ENCODE measurements around the gene CELSR2. TPM values are rescaled to one million over a fixed set of nuclear protein-coding genes. Genes with fewer than 3 reads are reported as not detected.

Gene CELSR2
- total and polyA plus RNA-seq, 2 experiments from 2014 or later: 11.2 to 35.1 TPM

DNA sequence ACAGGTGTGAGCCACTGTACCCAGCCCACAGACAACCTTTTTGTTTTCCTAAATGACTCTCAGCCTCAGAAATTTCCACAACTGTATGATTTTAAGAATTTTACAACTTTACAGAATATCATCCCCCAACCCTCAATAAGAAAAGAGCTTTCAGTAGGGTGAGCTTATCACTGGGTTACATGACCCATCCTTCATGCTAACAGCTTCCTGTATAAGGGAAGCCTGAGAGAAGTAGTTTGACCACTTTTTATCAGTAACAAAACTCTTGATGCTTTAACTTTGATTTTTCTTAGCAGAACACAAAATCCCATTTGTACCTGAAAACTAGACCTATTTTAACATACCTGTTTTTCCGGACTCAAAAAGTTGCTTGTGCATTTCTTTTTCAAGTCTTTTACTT, 67.2 kb downstream of the CELSR2 start (continued):
- TF ChIP-seq, protein P1, sequence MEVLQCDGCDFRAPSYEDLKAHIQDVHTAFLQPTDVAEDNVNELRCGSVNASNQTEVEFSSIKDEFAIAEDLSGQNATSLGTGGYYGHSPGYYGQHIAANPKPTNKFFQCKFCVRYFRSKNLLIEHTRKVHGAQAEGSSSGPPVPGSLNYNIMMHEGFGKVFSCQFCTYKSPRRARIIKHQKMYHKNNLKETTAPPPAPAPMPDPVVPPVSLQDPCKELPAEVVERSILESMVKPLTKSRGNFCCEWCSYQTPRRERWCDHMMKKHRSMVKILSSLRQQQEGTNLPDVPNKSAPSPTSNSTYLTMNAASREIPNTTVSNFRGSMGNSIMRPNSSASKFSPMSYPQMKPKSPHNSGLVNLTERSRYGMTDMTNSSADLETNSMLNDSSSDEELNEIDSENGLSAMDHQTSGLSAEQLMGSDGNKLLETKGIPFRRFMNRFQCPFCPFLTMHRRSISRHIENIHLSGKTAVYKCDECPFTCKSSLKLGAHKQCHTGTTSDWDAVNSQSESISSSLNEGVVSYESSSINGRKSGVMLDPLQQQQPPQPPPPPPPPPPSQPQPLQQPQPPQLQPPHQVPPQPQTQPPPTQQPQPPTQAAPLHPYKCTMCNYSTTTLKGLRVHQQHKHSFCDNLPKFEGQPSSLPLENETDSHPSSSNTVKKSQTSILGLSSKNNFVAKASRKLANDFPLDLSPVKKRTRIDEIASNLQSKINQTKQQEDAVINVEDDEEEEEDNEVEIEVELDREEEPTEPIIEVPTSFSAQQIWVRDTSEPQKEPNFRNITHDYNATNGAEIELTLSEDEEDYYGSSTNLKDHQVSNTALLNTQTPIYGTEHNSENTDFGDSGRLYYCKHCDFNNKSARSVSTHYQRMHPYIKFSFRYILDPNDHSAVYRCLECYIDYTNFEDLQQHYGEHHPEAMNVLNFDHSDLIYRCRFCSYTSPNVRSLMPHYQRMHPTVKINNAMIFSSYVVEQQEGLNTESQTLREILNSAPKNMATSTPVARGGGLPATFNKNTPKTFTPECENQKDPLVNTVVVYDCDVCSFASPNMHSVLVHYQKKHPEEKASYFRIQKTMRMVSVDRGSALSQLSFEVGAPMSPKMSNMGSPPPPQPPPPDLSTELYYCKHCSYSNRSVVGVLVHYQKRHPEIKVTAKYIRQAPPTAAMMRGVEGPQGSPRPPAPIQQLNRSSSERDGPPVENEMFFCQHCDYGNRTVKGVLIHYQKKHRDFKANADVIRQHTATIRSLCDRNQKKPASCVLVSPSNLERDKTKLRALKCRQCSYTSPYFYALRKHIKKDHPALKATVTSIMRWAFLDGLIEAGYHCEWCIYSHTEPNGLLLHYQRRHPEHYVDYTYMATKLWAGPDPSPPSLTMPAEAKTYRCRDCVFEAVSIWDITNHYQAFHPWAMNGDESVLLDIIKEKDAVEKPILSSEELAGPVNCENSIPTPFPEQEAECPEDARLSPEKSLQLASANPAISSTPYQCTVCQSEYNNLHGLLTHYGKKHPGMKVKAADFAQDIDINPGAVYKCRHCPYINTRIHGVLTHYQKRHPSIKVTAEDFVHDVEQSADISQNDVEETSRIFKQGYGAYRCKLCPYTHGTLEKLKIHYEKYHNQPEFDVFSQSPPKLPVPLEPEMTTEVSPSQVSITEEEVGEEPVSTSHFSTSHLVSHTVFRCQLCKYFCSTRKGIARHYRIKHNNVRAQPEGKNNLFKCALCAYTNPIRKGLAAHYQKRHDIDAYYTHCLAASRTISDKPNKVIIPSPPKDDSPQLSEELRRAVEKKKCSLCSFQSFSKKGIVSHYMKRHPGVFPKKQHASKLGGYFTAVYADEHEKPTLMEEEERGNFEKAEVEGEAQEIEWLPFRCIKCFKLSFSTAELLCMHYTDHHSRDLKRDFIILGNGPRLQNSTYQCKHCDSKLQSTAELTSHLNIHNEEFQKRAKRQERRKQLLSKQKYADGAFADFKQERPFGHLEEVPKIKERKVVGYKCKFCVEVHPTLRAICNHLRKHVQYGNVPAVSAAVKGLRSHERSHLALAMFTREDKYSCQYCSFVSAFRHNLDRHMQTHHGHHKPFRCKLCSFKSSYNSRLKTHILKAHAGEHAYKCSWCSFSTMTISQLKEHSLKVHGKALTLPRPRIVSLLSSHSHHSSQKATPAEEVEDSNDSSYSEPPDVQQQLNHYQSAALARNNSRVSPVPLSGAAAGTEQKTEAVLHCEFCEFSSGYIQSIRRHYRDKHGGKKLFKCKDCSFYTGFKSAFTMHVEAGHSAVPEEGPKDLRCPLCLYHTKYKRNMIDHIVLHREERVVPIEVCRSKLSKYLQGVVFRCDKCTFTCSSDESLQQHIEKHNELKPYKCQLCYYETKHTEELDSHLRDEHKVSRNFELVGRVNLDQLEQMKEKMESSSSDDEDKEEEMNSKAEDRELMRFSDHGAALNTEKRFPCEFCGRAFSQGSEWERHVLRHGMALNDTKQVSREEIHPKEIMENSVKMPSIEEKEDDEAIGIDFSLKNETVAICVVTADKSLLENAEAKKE (CRISPR knock-in tag; IDR thresholded peaks at IDR 0.05): no peak
- no peak for TF ChIP-seq ZNF114 (CRISPR knock-in tag; IDR thresholded peaks at IDR 0.05)
- TF ChIP-seq EZH2 (IDR thresholded peaks at IDR 0.05; ENCODE audit: low read depth, unreplicated experiment): no peak
- no peak for TF ChIP-seq STAT1 (IDR thresholded peaks at IDR 0.05; ENCODE audit: unreplicated experiment)

- DNase-seq (ENCODE audit: low spot score) (no peak), ATAC-seq (peak; percentile 42)
- Mint-ChIP-seq H3K4me1 (peaks cover 10% of the 10 kb centered on the region), H3K9me3 (no peaks in the 10 kb centered on the region), H3K27me3 (ENCODE audit: insufficient read depth, low read depth, poor library complexity) (no peaks in the 10 kb centered on the region), H3K36me3 (ENCODE audit: low read depth) (peaks cover 59% of the 10 kb centered on the region), H3K4me3 (no peak overlapping the region), H3K27ac (peak overlapping the region; percentile 36)
- Histone ChIP-seq H3K27ac (ENCODE audit: low read depth) (peak overlapping the region; percentile 47; the same call in 1 of the 2 replicates), H4K20me1 (replicated peaks; ENCODE audit: insufficient read depth) (0 out of 2 replicates have a peak, but pooled peaks cover 5% of the 10 kb centered on the region), H3K27me3 (ENCODE audit: insufficient read depth) (no peaks in the 10 kb centered on the region), H3K36me3 (ENCODE audit: insufficient read depth) (peaks cover 40% of the 10 kb centered on the region; the same call in 1 of the 2 replicates), H3K79me2 (replicated peaks; ENCODE audit: insufficient read depth) (no peaks in the 10 kb centered on the region), H3K4me3 (no peak overlapping the region), H3K4me2 (no peak overlapping the region), H3K9me2 (ENCODE audit: insufficient read depth) (no peaks in the 10 kb centered on the region), H2AFZ (no peak overlapping the region), H3F3A (replicated peaks; ENCODE audit: low read depth) (no peaks in the 10 kb centered on the region), H3K4me1 (ENCODE audit: insufficient read depth) (no peaks in the 10 kb centered on the region)
- TF ChIP-seq EZH2phosphoT487 (IDR thresholded peaks at IDR 0.05; ENCODE audit: unreplicated experiment) (no peak), JUNB (IDR thresholded peaks at IDR 0.05; ENCODE audit: unreplicated experiment) (no peak), STAT1 (IDR thresholded peaks at IDR 0.05; ENCODE audit: unreplicated experiment) (no peak), ZNF114 (CRISPR knock-in tag; IDR thresholded peaks at IDR 0.05) (no peak), EZH2 (IDR thresholded peaks at IDR 0.05; ENCODE audit: low read depth, unreplicated experiment) (no peak), ETS1 (IDR thresholded peaks at IDR 0.05) (no peak), ZNF331 (CRISPR knock-in tag; IDR thresholded peaks at IDR 0.05; ENCODE audit: low read depth) (no peak), POLR2AphosphoS5 (IDR thresholded peaks at IDR 0.05; ENCODE audit: low read depth) (no peak)
- TF ChIP-seq, protein P1 (CRISPR knock-in tag; IDR thresholded peaks at IDR 0.05): no peak
These were observed 69.8 kb downstream of the CELSR2 start for GRCh38 chr1:109319114-109319513.
